Keratinocyte (primary cell): ENCODE measurements around the gene PRAMEF11. TPM values are rescaled to one million over a fixed set of nuclear protein-coding genes. Genes with fewer than 3 reads are reported as not detected.
"Not testable (repeated sequence)": the region's sequence is repeated elsewhere in the genome, so short reads cannot be mapped to it uniquely, and the experiment has no call there.

Experiments used
- DNase-seq: peaks from one replicate; pipeline ENCODE4 v3.0.0-alpha.2; 2011; ENCODE audit warnings: low read depth, missing footprints, low spot score
- FAIRE-seq: peaks from 2 replicates; lab custom pipeline; 2011; peaks lifted over from hg19 to GRCh38; lab: Jason Lieb, UNC
- H2AFZ ChIP-seq: 2 replicates; pipeline ENCODE4 v1.6.0; 2012; ENCODE audit warnings: low read length, control low read depth, inconsistent platforms; ENCODE audit not compliant: control insufficient read depth
- H3K27ac ChIP-seq: 2 replicates; pipeline ENCODE4 v1.5.1; 2011; ENCODE audit warnings: low read length; ENCODE audit not compliant: control insufficient read depth, insufficient read depth
- H3K27me3 ChIP-seq: 3 replicates; pipeline ENCODE4 v1.6.0; 2011; ENCODE audit warnings: low read length; ENCODE audit not compliant: control insufficient read depth, insufficient read depth; ENCODE audit errors: extremely low read depth
- H3K36me3 ChIP-seq, 2 experiments: 2 replicates in 1 of 2; 3 replicates in 1 of 2; pipeline ENCODE4 v1.5.1; 2011; ENCODE audit warnings: low read length in 2 of 2, mild to moderate bottlenecking in 1 of 2; ENCODE audit not compliant: control insufficient read depth in 2 of 2, insufficient read depth in 2 of 2; ENCODE audit errors: extremely low read depth in 1 of 2
- H3K4me1 ChIP-seq: 3 replicates; pipeline ENCODE4 v1.5.1; 2011; ENCODE audit warnings: low read length; ENCODE audit not compliant: control insufficient read depth, insufficient read depth; ENCODE audit errors: extremely low read depth
- H3K4me2 ChIP-seq: 3 replicates; pipeline ENCODE4 v1.6.0; 2011; ENCODE audit warnings: low read depth, low read length; ENCODE audit not compliant: control insufficient read depth, insufficient read depth; ENCODE audit errors: extremely low read depth
- H3K4me3 ChIP-seq, 3 experiments: fragments of 200-600 bp in 1 of 3; sonication (generic) in 1 of 3; 2 replicates in 2 of 3; 3 replicates in 1 of 3; pipeline ENCODE4 v1.5.1; 2011 to 2016; ENCODE audit warnings: low read length in 3 of 3, mild to moderate bottlenecking in 3 of 3, control low read depth in 2 of 3, inconsistent platforms in 1 of 3, low read depth in 1 of 3, mixed read lengths in 1 of 3, mixed run types in 1 of 3, moderate library complexity in 1 of 3; ENCODE audit not compliant: control insufficient read depth in 2 of 3, insufficient read depth in 2 of 3; ENCODE audit errors: extremely low read depth in 1 of 3
- H3K79me2 ChIP-seq: 2 replicates; pipeline ENCODE4 v1.6.0; 2012; ENCODE audit warnings: low read length; ENCODE audit not compliant: control insufficient read depth, insufficient read depth
- H3K9ac ChIP-seq: 3 replicates; pipeline ENCODE4 v1.6.0; 2011; ENCODE audit warnings: low read length; ENCODE audit not compliant: control insufficient read depth, insufficient read depth; ENCODE audit errors: extremely low read depth
- H3K9me1 ChIP-seq: 3 replicates; pipeline ENCODE4 v1.6.0; 2011; ENCODE audit warnings: low read length; ENCODE audit not compliant: control insufficient read depth, insufficient read depth; ENCODE audit errors: extremely low read depth
- H3K9me3 ChIP-seq: 2 replicates; pipeline ENCODE4 v1.5.1; 2012; ENCODE audit warnings: low read depth, low read length; ENCODE audit not compliant: control insufficient read depth
- H4K20me1 ChIP-seq: 3 replicates; pipeline ENCODE4 v1.6.0; 2011; ENCODE audit warnings: low read length; ENCODE audit not compliant: control insufficient read depth, insufficient read depth; ENCODE audit errors: extremely low read depth
- dilution Hi-C: fragments of 300-500 bp; cut with MboI; formaldehyde crosslinking; loops from one replicate; pipeline ENCODE4 v1.7.0; 2020; ENCODE audit warnings: low sequenced_read_pairs; ENCODE audit not compliant: extremely low pct_ligation_motif_present
- polyA minus RNA-seq, 3 experiments: library from RNA; depleted of rRNA, polyadenylated mRNA; stranded (reverse); fragments of >200 nt; gene quantifications; 1 replicate in 1 of 3; 2 replicates in 1 of 3; 3 replicates in 1 of 3; pipeline ENCODE4 v1.2.3, GENCODE V29; 2011
- polyA plus RNA-seq, 5 experiments: library from polyadenylated mRNA; depleted of rRNA in 3 of 5; stranded (reverse) in 3 of 5; stranded (forward) in 1 of 5; unstranded in 1 of 5; fragments of >200 nt; gene quantifications; 1 replicate in 1 of 5; 2 replicates in 3 of 5; 3 replicates in 1 of 5; pipeline versions ENCODE4 v1.2.1 to v1.2.3, GENCODE V29; 2011 to 2012; ENCODE audit warnings: missing spikeins in 2 of 5, low read depth in 1 of 5, low replicate concordance in 1 of 5

Gene PRAMEF11
- polyA plus RNA-seq (not detected in 3 replicates), polyA minus RNA-seq (not detected in 3 replicates)
- not detected for polyA plus RNA-seq (2011; ENCODE audit: low read depth)
- not detected in 2 replicates for polyA plus RNA-seq (2011; cell fraction: cytosol; rRNA removed)
- not detected in 2 replicates for polyA plus RNA-seq (2011; cell fraction: nucleus; rRNA removed)
- not detected in 2 replicates for polyA plus RNA-seq (2012; ENCODE audit: low replicate concordance)
- not detected for polyA minus RNA-seq (2011; cell fraction: cytosol; rRNA and poly(A)+ RNA removed)
- not detected in 2 replicates for polyA minus RNA-seq (2011; cell fraction: nucleus; rRNA and poly(A)+ RNA removed)

DNA sequence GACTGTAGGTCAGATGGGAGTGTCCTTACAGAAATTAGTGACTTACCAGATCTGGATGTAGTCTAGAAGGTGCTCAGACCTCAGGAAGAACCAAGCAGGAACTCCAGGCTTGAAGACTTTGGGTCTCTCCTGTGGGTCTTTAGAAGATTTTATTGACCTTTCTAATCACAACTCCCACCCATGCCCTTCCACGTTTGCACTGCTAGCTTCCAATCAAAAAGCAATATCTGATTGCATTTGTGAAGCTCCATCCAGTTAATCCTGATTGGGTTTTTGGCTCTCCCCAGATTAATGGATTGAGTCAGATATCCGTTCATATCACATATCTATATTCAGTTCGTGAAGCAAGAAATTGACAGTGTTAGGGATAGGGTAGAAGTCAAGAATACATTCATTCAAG is at the start of gene PRAMEF11:
Gene PRAMEF11 (minus strand): TSS at position 101 of the 400 bp plus-strand sequence. CDS start 2,621 bp downstream, outside the sequence.
- not testable (repeated sequence) for H3K4me1 ChIP-seq, FAIRE-seq

DNA sequence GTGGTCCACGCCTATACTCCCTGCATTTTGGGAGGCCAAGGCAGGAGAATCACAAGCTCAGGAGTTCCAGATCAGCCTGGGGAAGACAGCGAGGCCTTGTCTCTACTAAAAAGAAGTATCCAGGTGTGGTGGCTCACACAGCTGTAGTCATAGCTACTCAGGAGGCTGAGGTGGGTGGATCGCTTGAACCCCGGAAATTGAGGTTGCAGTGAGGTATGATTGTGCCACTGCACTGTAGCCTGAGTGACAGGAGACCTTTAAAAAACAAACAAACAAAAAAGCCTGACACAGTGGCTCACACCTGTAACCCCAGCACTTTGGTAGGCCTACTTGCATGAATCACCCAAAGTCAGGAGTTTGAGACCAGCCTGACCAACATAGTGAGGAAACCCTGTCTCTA is 47.2 kb upstream of the PRAMEF11 start:
- H3K27ac ChIP-seq, H3K79me2 ChIP-seq, DNase-seq, H3K4me1 ChIP-seq, H3K9ac ChIP-seq, dilution Hi-C loops, FAIRE-seq, H3K4me2 ChIP-seq, H3K9me3 ChIP-seq, H3K36me3 ChIP-seq, H3K27me3 ChIP-seq, H3K9me1 ChIP-seq, H4K20me1 ChIP-seq, H3K4me3 ChIP-seq, H2AFZ ChIP-seq: not testable (repeated sequence)

More for the DNA sequence above, at the start of gene PRAMEF11:
- dilution Hi-C loops, H3K9me1 ChIP-seq, H3K4me3 ChIP-seq, H3K79me2 ChIP-seq, H4K20me1 ChIP-seq, H3K27ac ChIP-seq, H3K9ac ChIP-seq, H3K27me3 ChIP-seq, H2AFZ ChIP-seq, H3K4me2 ChIP-seq, H3K9me3 ChIP-seq, H3K36me3 ChIP-seq, DNase-seq: not testable (repeated sequence)

DNA sequence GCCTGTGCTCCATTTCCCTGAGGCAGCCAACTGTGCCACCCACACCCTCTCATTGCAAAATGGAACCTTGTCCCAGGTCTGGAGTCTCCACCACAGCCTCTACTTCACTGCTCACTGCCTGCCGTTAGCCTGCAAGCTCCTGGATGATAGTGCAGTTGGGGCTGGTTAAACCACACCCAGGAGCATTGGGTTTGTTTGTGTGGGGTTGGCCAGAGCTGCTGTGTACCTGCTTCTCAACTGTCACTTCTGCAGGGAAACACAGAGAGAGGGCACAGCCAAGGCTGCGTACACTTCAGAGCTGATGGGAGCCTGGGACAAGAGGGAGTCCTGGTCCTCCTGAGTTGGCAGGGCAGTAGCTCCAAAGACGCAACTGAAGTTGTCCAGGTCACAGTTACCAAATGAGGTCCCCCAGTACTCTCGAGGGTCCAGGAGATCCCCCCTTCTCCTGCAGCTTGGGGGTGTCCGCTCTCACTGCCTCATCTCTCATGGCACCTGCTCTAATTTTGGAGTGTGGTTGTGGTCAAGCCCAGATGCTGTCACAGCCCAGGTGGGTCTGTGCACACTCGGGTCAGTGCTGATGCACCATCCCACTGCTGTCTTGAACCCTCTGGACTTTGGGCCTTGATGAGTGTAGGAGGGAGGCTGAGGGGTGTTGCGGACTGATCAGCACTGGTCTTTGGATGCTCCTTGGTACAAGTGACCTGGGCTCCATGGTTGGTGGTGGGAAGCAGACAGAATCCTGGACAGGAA is 32.1 kb upstream of the PRAMEF11 start:
- H3K4me2 ChIP-seq, FAIRE-seq, H2AFZ ChIP-seq, H3K27ac ChIP-seq, H3K4me1 ChIP-seq, H3K27me3 ChIP-seq, H3K9ac ChIP-seq, H4K20me1 ChIP-seq, H3K9me3 ChIP-seq, dilution Hi-C loops, DNase-seq, H3K79me2 ChIP-seq, H3K4me3 ChIP-seq, H3K9me1 ChIP-seq, H3K36me3 ChIP-seq: not testable (repeated sequence)

DNA sequence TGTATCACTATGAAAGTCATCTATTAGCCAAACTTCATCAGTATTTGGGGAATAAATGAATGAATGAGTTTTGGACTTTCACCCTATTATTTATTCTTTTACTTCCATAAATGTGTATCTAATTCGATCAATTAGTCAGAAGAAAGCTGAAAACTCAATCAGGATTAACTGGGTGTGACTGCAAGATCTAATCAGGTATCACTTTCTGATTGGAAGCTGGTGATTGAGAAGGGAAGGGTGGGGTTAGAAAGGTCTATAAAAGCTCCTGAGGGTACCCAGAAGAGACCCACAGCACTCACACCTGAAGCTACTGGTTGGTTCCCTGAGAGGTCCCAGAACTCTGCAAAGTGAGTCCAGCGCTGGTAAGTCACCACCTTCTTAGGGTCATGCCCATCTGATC is 25.6 kb upstream of the PRAMEF11 start, which contains the start of gene PRAMEF2:
Gene PRAMEF2 (plus strand): TSS at position 301 of the 400 bp plus-strand sequence. CDS start 1,924 bp downstream, outside the sequence.
- DNase-seq, H3K36me3 ChIP-seq, FAIRE-seq, H3K79me2 ChIP-seq, H3K27me3 ChIP-seq, H3K9me1 ChIP-seq, H4K20me1 ChIP-seq, H3K4me1 ChIP-seq, H3K4me2 ChIP-seq, H3K4me3 ChIP-seq, H3K9ac ChIP-seq, H3K9me3 ChIP-seq, dilution Hi-C loops, H3K27ac ChIP-seq, H2AFZ ChIP-seq: not testable (repeated sequence)
